HG02763 (cell line): ENCODE results near the gene MRTFB.
"Not testable (repeated sequence)": the region's sequence is repeated elsewhere in the genome, so short reads cannot be mapped to it uniquely, and the experiment has no call there.

ENCODE experiments used
- ATAC-seq: cut with Tn5 transposase; IDR thresholded peaks from one replicate; pipeline ENCODE4 v1.9.1; 2021; ENCODE audit warnings: mild to moderate bottlenecking, moderate library complexity; ENCODE audit not compliant: unreplicated experiment

The MRTFB gene, protein sequence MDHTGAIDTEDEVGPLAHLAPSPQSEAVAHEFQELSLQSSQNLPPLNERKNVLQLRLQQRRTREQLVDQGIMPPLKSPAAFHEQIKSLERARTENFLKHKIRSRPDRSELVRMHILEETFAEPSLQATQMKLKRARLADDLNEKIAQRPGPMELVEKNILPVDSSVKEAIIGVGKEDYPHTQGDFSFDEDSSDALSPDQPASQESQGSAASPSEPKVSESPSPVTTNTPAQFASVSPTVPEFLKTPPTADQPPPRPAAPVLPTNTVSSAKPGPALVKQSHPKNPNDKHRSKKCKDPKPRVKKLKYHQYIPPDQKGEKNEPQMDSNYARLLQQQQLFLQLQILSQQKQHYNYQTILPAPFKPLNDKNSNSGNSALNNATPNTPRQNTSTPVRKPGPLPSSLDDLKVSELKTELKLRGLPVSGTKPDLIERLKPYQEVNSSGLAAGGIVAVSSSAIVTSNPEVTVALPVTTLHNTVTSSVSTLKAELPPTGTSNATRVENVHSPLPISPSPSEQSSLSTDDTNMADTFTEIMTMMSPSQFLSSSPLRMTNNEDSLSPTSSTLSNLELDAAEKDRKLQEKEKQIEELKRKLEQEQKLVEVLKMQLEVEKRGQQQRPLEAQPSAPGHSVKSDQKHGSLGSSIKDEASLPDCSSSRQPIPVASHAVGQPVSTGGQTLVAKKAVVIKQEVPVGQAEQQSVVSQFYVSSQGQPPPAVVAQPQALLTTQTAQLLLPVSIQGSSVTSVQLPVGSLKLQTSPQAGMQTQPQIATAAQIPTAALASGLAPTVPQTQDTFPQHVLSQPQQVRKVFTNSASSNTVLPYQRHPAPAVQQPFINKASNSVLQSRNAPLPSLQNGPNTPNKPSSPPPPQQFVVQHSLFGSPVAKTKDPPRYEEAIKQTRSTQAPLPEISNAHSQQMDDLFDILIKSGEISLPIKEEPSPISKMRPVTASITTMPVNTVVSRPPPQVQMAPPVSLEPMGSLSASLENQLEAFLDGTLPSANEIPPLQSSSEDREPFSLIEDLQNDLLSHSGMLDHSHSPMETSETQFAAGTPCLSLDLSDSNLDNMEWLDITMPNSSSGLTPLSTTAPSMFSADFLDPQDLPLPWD

DNA sequence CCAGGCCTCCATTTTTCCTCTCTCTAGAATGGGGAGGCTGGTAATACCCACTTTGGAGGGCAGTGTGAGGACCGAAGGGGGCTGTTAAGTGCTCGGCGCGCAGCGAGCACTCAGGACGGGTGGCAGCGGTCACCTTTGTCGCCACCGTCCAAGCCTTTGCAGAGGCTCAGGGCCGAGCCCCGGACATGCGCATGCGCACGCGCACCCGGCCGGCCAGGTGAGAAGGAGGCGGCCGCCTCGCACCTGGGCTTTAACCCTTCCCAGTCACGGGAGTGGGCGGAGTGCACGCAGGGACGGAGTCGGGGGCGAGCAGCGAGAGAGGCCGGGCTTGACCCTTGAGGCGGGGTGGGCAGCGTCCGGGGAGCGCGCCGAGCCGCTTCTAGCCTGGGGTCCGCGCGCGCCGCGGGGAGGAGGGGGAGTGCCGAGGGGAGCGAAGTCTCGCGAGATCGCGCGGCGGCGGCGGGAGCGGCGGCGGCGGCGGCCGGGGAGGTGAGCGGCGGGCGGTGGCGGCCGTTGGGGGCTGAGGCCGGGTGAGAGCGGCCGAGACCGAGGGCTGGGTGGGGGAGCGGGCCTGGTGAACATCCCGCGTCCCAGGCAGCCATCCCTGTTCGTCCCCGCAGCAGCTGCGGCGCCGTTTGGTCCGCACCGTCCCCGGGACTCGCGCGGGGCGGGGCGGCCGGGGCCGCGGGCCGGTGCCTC, at the start of gene MRTFB:
TSS of gene MRTFB (plus strand) at position 443 of the 699 bp plus-strand sequence. CDS start 69,288 bp downstream, outside the sequence.
- ATAC-seq = peak; percentile 86

DNA sequence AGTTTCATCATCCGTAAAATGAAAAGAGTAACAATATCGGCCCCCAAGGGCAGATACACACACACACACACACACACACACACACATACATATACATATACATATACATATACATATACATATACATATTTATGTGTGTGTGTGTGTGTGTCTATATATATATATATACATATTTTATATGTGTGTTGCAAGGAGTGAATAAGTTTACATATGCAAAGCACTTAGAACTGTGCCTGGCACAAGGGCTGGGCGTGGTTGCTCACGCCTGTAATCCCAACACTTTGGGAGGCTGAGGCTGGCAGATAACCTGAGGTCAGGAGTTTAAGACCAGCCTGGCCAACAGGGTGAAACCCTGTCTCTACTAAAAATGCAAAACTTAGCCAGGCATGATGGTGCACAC, 47.6 kb upstream of the MRTFB start:
- not testable (repeated sequence) for ATAC-seq

DNA sequence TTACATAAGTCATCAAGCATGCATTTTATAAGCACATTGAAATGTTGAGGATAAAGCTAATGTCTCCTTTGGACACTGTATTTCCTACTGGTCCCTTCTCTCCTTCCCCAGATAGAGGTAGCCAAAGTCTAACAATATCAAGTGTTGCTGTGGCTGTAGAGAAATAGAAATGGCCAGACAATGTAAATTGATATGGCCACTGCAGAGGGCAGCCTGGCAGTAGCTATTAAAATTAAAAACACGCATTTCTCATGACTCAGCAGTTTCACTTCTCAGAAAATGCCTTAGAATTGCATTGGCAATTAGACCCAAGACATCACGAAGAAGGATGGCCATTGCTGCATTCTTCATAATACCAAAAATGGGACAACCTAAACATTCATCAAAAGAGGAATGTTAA, 46.8 kb upstream of the MRTFB start:
- ATAC-seq = no peak

DNA sequence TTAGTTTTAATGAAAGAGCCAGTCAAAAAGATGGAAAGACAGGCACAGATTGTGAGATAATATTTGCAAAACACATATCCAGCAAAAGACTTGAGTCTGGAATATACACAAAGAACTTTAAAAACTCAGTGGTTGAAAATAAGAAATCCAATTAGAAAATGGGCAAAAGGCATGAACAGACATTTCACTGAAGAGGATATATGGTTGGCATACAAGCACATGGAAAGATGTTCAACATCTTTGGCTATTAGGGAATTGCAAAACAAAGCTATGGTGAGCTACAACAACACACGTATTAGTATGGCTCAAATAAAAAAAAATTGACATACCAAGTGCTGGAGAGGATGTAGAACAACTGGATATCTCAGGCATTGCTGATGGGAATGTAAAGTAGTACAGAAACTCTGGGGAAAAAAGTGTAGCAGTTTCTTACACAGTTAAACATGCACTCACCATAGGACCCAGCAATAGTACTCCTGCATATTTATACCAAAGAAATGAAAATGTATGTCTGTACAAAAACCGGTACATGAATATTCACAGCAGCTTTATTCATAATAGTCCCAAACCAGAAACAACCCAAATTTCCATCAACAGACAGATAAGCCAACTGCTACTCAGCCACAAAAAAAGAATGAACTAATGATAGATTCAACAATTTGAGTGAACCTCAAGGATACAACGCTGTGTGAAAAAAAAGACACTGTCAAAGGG, 44.4 kb upstream of the MRTFB start:
- ATAC-seq = no peak

DNA sequence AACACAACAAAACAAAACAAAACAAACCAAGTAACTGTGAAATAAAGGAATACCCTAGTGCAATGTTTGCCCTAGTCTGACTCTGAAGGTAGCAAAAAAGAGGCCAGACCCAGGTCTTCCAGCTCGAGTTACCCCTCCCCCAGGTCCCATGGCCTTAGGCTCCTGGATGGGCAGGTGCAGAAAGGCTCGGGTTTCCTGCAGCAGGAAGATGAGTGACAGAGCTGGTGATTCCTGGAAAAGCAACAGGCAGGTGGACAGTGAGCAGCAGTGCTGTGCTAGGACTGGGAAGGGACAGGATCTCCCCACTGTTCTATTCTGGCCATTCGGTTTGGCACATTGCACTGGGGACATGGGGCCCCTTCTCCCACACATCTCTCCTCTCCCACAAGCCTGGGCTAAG, 42.9 kb upstream of the MRTFB start:
- ATAC-seq = no peak

DNA sequence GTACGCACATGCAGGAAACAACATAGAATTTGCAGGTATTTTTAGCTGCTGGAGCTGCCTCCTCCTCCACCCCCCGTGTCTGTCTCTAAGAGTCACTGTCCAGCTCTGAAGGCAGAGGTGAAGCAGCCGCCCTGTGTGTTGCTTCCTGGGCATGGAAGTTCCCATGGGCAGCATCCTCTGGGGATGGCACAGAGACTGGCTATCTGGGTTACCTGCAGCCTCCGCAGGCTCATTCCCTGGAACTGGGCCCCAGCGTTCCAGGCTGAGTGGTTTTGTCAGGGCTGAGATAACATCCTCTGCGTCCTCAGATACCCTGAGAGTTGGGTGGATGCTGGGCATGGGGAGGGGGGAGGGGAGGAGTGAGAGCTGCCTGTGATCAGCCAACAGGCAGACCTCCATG, 41.5 kb upstream of the MRTFB start:
- no peak for ATAC-seq

DNA sequence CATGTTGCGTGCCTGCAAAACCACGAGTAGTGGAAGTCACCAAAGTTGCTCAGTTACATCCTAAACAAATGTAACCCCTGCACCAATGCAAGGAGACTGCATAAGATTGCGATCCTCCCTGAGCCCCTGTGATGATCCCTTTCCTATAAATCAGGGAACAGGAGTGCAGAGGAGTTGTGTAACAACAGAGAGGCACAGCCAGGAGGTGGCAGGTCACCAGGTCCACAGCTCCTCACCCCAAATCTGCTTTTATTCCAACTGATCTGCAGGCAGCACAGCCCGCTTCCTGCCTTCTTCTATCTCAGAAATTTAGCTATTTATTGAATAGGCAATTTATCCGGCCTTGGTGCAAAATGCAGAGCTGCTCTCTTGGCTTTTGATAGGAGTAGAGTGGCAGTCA, 36.0 kb upstream of the MRTFB start:
- ATAC-seq = no peak

DNA sequence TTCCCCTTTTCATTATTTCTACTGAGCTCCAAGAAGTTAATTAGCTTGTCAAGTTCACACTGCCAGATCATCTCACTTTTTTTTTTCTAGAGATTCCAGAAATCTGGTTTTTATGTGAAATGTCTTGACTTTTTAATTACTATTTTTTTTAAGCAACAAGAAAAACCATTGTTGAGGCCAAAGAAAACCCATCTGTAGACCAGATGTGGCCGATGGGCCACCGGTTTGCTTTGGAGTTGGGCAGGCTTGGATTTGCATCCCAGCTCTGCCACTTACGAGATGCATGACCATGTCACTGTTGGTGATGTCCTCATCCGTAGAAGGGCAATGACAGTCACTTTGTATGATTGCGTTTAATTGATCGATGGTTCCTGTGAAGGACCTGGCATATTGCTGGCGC, 34.2 kb upstream of the MRTFB start:
- ATAC-seq = no peak

DNA sequence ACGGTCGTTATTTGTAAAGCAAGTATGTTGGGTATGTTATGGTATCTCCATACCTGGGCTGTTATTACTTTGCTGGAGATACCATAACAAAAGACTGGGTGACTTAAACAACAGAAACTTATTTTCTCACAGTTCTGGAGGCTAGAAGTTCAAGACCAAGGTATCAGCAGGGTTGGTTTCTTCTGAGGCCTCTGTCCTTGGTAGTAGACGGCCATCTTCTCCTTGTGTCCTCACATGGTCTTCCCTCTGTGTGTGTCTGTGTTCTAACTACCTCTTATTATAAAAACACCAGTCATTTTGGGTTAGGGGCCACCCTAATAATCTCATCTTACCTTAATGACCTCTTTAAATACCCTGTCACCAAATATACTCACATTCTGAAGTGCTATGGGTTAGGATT, 33.2 kb upstream of the MRTFB start:
- ATAC-seq = no peak

DNA sequence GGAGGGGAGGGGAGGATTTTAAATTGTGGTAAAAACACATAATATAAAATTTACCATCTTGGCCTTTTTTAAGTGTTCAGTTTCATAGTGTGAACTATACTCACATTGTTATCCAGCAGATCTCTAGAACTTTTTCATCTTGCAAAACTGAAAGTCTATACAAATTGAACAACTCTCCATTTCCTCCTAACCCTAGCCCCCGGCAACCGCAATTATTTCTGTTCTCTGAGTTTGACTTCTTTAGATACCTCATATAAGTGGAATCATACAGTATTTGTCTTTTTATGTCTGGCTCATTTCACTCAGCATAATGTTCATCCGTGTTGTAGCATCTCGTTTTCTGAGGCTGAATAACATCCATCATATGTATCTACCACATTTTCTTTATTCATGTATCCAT, 30.0 kb upstream of the MRTFB start:
- no peak for ATAC-seq

DNA sequence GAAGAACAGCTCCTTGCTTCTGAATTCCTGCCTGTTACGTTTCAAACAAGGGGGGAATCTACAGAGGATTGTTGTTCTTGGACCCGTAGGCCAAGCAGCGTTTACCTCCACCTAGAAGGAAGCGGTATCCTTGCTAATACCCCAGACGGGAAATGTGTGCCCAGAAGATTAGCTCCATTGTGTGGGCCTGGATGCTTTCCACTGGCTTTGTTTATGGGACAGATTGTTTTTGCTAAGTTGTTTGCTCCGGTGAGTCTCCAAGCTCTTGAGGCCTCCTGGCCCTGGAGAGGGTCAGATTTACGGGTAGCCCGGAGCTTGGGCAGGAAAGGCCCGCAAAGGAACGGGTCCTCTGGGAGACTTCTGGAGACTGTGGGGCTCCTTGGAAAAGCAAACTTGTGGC, 28.4 kb upstream of the MRTFB start:
- no peak for ATAC-seq

DNA sequence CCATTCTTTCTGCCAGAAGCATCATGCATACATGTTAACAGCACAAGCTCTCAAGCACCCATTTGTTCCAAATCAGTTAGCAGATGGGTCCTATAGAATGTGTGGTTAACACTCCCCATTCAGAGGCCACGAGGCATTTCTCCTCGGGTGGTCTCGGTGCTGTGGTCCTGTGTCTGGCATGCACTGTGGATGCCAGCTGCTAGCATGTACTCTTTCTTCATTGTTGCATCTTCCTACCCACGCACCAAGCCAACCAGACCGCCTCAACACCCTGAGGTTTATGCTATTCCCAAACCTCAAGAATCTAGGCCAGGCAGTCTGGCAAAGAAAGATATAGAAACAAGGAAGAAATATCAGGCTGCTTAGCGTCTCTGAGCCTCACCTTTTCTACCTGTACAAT, 27.8 kb upstream of the MRTFB start:
- ATAC-seq = no peak

DNA sequence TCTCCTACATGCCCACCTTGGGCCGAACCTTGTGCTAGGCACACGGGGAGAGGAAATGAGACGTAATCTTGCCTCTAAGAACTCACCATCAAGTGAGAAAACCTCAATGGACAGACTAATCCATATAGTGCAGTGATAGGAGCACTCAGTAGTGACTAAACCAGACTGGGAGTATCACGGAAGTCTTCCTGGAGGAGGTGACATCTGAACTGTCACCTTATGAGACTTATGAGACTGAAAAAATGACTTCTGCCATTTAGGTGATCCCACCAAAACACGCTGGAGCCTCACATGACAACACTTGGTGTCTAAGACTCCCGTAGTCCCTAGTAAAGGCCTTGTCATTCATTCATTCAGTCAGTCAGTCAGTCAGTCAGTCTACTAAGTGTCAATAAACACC, 27.3 kb upstream of the MRTFB start:
- no peak for ATAC-seq

DNA sequence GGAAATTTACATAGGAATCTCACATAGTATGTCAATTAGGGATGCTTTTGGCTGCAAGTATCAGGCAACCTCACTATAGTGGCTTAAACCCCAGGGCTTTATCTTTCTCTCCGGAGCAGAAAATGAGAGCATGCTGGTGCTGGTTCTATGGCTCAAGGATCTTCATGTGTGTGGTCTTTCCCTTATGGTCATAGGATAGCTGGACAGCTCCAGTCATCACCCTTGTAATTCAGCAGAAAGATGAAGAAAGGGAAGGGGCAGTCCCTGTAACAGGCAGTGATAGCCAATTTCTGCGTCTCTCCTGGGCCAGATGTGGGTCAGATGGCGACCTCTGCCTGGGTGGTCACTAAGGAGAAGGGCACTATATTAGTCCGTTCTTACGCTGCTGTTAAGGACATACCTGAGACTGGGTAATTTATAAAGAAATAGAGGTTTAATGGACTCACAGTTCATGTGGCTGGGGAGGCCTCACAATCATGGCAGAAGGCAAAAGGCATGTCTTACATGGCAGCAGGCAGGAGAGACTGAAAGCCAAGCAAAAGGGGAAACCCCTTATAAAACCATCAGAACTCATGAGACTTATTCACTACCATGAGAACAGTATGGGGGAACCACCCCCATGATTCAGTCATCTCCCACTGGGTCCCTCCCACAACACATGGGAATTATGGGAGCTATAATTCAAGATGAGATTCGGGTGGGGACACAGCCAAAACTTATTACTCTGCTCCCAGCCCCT, 23.8 kb upstream of the MRTFB start:
- ATAC-seq = not testable (repeated sequence)

DNA sequence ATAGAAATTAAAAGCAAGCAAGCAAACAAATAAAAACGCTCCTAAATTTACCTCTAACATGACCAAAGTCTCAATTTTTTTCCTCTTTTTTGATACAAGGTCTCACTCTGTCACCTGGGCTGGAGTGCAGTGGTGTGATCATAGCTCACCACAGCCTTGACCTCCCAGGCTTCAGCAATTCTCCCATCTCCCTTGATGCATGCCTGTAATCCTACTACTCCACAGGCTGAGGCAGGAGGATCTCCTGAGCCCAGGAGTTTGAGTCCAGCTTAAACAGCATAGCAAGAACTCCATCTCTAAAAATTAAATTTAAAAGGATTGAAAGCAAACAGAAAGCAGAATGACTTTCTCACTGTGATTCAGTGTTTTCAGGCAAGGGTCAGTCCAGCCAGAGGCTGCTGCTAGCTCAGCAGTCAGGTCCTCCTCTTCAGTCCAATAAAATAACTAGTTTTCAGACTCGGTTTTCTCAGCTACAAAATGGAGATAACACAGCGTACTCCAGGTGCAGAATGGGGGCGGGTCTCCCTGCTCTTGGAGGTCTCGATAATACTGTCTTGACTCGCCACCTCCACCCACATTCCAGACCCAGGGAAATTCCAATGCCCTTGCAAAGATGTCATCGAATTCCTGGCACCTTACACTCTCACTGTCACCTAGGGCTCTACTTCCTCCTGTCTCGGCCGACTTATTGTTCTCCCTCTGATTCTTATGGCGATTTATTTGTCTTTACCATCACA, 20.7 kb upstream of the MRTFB start:
- no peak for ATAC-seq

DNA sequence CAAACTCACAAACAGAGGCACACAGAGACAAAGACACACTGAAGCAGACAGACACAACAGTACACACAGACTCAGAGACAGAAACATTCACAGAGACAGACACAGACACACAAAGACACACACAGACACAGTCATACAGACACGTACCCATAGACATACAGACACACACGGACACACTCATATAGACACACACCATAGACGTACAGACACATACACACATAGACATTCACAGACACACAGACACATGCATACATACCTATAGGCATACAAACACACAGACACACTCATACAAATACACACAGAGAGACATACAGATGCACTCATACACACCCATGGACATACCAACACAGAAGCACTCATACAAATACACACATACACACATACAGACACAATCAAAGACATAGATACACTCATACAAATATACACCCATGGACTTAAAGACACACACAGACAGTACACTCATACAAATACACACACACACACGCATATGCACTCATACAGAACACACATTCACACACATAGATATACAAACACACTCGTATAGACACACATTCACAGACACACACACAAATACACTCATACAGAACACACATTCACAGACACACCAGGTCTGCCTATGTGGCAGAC, 19.9 kb upstream of the MRTFB start:
- ATAC-seq = no peak

DNA sequence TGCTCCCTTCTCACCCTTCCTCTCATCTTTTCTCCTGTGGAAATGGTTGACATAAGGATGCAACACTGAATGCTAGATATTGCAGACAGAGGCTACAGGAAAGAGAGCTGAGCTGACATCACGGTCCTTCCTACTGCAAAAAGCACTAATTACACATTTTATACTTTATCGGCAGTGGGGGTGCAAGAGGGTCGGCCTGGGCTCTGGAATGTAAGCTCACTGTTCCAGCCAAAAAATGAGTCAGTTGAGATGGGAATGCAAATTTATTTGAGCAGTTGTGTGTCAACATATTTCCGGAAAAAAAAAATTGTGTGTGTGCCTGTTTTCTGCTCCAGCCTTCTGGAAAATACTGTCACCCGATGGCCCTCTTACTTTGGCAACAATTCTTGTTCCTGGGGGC, 14.1 kb upstream of the MRTFB start:
- ATAC-seq = no peak

DNA sequence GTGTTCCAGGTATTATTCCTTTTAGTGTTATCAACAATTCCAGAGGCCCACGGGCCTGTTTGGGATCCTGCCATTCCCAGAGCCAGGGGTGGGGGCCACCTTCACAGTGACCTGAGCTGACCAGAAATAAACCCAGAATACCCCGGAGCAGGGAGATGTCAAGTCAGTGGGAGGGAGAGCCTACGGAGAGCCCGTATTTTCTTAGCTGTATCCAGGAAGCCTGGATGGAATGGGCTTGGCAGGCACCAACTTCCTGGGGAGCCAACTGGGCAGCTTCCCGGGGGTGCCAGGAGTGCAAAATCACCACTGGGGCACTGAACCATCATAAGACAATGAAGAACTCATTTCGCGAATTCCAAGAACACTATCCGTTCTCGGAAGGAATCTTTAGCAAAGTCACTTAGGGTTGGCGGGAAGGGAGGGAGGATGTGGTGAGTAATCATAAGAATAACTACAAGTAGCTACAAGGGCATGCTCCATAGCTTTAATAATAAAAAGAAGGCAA, 13.2 kb upstream of the MRTFB start:
- no peak for ATAC-seq
